PC-9 (cell line): ENCODE measurements around the gene PIEZO2.

Source experiments
- CTCF ChIP-seq: fragments of 200-600 bp; sonication (generic); conservative IDR thresholded peaks from 2 replicates; pipeline ENCODE4 v1.6.1; 2017; ENCODE audit warnings: mixed run types, antibody characterized with exemption, mild to moderate bottlenecking, moderate library complexity
- EZH2 ChIP-seq: fragments of 200-600 bp; sonication (generic); IDR thresholded peaks from 2 replicates; pipeline ENCODE4 v1.8.0; 2017; ENCODE audit warnings: antibody characterized with exemption, low read depth

DNA sequence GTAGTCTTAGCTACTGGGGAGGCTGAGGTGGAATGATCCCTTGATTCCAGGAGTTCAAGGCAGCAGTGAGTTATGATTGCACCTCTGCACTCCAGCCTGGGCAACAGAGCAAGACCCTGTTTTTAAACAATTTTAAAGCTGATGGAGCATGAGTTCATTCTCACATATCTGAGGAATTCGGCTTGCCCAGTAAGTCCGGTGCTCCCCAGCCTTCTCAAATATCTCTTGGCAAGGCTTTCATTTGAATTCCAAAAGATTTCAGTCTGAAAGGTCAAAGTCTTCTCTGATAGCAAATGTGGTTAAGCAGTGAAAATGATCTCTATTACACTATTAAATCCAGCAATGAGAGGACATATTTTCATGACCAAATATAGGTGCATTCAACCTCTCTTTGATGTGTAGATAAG, 27.9 kb downstream of the PIEZO2 start:
- TF ChIP-seq CTCF (no peak), EZH2 (no peak)
